B cell (primary cell): ENCODE data around the gene ZMYM5. TPM values are rescaled to one million over a fixed set of nuclear protein-coding genes. Genes with fewer than 3 reads are reported as not detected.
A peak's percentile ranks its signal among the peaks of the same experiment; 100 is the strongest.

Source experiments
- ATAC-seq: fragments of 200-7000 bp; cut with Tn5 transposase; one replicate; pipeline ENCODE4 v1.10.0; 2021; ENCODE audit warnings: low read depth, mild to moderate bottlenecking, moderate number of reproducible peaks, moderate library complexity
- CTCF ChIA-PET: fragments of 350-600 bp; sonication (Branson Sonifier 250); formaldehyde crosslinking; loops from one replicate; lab custom pipeline; 2021; ENCODE audit warnings: antibody characterized with exemption, inconsistent platforms; lab: Charles Lee
- POLR2A ChIA-PET: fragments of 350-600 bp; sonication (Branson Sonifier 250); formaldehyde crosslinking; loops from one replicate; lab custom pipeline; 2021; ENCODE audit warnings: antibody characterized with exemption; lab: Charles Lee
- DNase-seq: peaks from one replicate; pipeline ENCODE4 v3.0.0; 2013
- H2AFZ ChIP-seq: 2 replicates; pipeline ENCODE4 v1.6.1; 2012; ENCODE audit warnings: mild to moderate bottlenecking, low read depth, low read length; ENCODE audit not compliant: insufficient read depth, poor library complexity, severe bottlenecking
- H3K27ac ChIP-seq, 2 donors: 1 replicate in 1 of 2; 2 replicates in 1 of 2; pipeline ENCODE4 v1.5.1; 2012 to 2013; ENCODE audit warnings: low read length in 2 of 2, mild to moderate bottlenecking in 2 of 2, moderate library complexity in 1 of 2
- H3K27me3 ChIP-seq, 4 experiments: fragments of 200-600 bp in 1 of 4; sonication (generic) in 1 of 4; replicated peaks in 1 of 4; 1 replicate in 2 of 4; 2 replicates in 2 of 4; pipeline versions ENCODE4 v1.6.1 to v1.7.0; 2013 to 2016; ENCODE audit warnings: low read length in 3 of 4, mild to moderate bottlenecking in 2 of 4, mixed read lengths in 1 of 4, moderate library complexity in 1 of 4; ENCODE audit not compliant: insufficient read depth in 4 of 4, control insufficient read depth in 3 of 4; ENCODE audit errors: control extremely low read depth in 1 of 4
- H3K36me3 ChIP-seq, 2 experiments: replicated peaks in 1 of 2; 1 replicate in 1 of 2; 2 replicates in 1 of 2; pipeline versions ENCODE4 v1.6.1 to v1.7.1; 2013; ENCODE audit warnings: low read length in 1 of 2; ENCODE audit not compliant: insufficient read depth in 2 of 2, control insufficient read depth in 1 of 2; ENCODE audit errors: control extremely low read depth in 1 of 2, extremely low read depth in 1 of 2
- H3K4me1 ChIP-seq, 2 donors: fragments of 200-600 bp in 1 of 2; sonication (generic) in 1 of 2; 1 replicate in 1 of 2; 2 replicates in 1 of 2; pipeline versions ENCODE4 v1.5.1 to v1.6.1; 2013 to 2017; ENCODE audit warnings: low read length in 2 of 2; ENCODE audit not compliant: control insufficient read depth in 2 of 2, insufficient read depth in 2 of 2
- H3K4me2 ChIP-seq: replicated peaks from 2 replicates; pipeline ENCODE3; 2012; ENCODE audit warnings: mild to moderate bottlenecking, low read depth, low read length; ENCODE audit not compliant: poor library complexity, severe bottlenecking
- H3K4me3 ChIP-seq, 5 experiments: fragments of 200-600 bp in 1 of 5; sonication (generic) in 1 of 5; 1 replicate in 3 of 5; 2 replicates in 2 of 5; pipeline versions ENCODE4 v1.5.1 to v1.7.0; 2011 to 2016; ENCODE audit warnings: low read length in 4 of 5, mild to moderate bottlenecking in 4 of 5, low read depth in 2 of 5, control low read depth in 1 of 5, moderate library complexity in 1 of 5; ENCODE audit not compliant: insufficient read depth in 1 of 5; ENCODE audit errors: control extremely low read depth in 1 of 5, extremely low read depth in 1 of 5
- H3K79me2 ChIP-seq: fragments of 200-600 bp; sonication (generic); one replicate; pipeline ENCODE4 v1.6.0; 2016; ENCODE audit warnings: low read length; ENCODE audit not compliant: control insufficient read depth, insufficient read depth
- H3K9ac ChIP-seq: fragments of 200-600 bp; sonication (generic); 2 replicates; pipeline ENCODE4 v1.6.1; 2017; ENCODE audit warnings: mild to moderate bottlenecking, low read length, moderate library complexity
- H3K9me3 ChIP-seq, 3 donors: one replicate each; pipeline versions ENCODE4 v1.6.1 to v1.7.1; 2013; ENCODE audit warnings: low read length in 2 of 3; ENCODE audit not compliant: control insufficient read depth in 2 of 3, insufficient read depth in 1 of 3; ENCODE audit errors: control extremely low read depth in 1 of 3
- H4K20me1 ChIP-seq: 2 replicates; pipeline ENCODE4 v1.6.0; 2012; ENCODE audit warnings: mild to moderate bottlenecking, low read length; ENCODE audit not compliant: insufficient read depth, control insufficient read depth, poor library complexity, severe bottlenecking
- H3K27ac Mint-ChIP-seq: one replicate; pipeline ENCODE4 v1.8.0; 2021; ENCODE audit warnings: mixed read lengths
- H3K27me3 Mint-ChIP-seq: one replicate; pipeline ENCODE4 v1.8.0; 2021; ENCODE audit warnings: mixed read lengths
- H3K4me1 Mint-ChIP-seq: one replicate; pipeline ENCODE4 v1.8.0; 2021; ENCODE audit warnings: mixed read lengths
- H3K4me3 Mint-ChIP-seq: one replicate; pipeline ENCODE4 v1.8.0; 2021; ENCODE audit warnings: mixed read lengths
- H3K9me3 Mint-ChIP-seq: one replicate; pipeline ENCODE4 v1.8.0; 2022; ENCODE audit warnings: mixed read lengths; ENCODE audit not compliant: insufficient read depth
- EZH2 ChIP-seq: IDR thresholded peaks from 2 replicates; pipeline ENCODE4 v1.6.1; 2012; ENCODE audit warnings: borderline replicate concordance, low read depth, mild to moderate bottlenecking, moderate library complexity, low read length; ENCODE audit not compliant: insufficient read depth, poor library complexity, severe bottlenecking
- WGBS: methylation state at CpG from one replicate; pipeline ENCODE4 v1.1.5; 2013; ENCODE audit warnings: missing lambda C conversion rate; ENCODE audit not compliant: insufficient coverage; 5-methylcytosine and 5-hydroxymethylcytosine counted together
- intact Hi-C: fragments of 100-400 bp; cut with micrococcal nuclease; formaldehyde crosslinking; loops from one replicate; pipeline ENCODE4 v1.10.0; 2022
- polyA plus RNA-seq: library from polyadenylated mRNA; depleted of rRNA; stranded (reverse); fragments of >200 nt; gene quantifications from 2 replicates; pipeline ENCODE4 v1.2.3, GENCODE V29; 2012
- total RNA-seq, 2 donors: library from RNA; stranded (reverse); fragments of 120-200 nt in 1 of 2; gene quantifications; 1 replicate in 1 of 2; 2 replicates in 1 of 2; pipeline versions ENCODE4 v1.2.3 to v1.2.4, GENCODE V29; 2013 to 2022
- TF ChIP-seq, protein P1 (sequence below): fragments of 200-600 bp; IDR thresholded peaks from one replicate; pipeline ENCODE4 v1.8.0; 2022; ENCODE audit warnings: antibody characterized with exemption, mild to moderate bottlenecking

Gene ZMYM5
- total and polyA plus RNA-seq, 2 donors (not counting 1 experiment from before 2014, with no cell fraction given): 14.3 to 23.0 TPM

DNA sequence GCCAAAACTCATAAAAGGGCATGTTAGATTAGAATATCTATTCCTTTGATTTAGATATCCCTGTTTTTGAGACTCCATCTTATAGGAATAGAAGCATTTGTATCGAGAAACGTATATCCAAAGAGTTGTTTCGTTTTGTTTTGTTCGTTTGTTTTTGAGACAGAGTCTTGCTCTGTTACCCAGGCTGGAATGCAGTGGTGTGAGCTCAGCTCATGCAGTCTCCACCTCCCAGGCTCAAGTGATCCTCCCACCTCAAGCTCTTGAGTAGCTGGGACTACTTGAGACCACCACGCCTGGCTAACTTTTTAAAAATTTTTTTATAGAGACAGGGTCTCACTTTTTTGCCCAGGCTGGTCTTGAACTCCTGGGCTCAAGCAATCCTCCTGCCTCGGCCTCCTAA lies 26.6 kb upstream of the ZMYM5 start:
- POLR2A ChIA-PET: no interaction called here
- ATAC-seq: no peak

DNA sequence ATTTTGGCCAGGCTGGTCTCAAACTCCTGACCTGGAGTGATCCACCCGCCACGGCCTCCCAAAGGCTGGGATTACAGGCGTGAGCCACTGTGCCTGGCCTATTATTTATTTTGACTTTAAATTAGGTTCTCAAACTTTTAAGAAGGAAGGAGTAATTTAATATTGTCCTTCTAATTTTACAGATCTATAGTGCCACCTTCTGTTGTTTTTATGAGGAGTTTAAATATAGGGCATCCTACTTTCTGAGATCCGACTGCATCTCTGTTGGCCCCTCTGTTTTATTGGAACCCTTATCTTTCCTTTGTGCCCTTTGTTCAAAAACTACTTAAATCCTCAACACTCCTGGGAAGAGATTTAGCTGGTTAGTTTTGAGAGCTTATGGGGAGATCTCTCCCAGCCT lies 25.4 kb upstream of the ZMYM5 start:
- CTCF ChIA-PET: interaction anchor here (0.8 kb wide), 1 partner anchor 9 kb away, joined by 3 read pairs; no protein-coding TSS in a partner anchor
- H3K4me2 ChIP-seq: no peak overlapping the region
- H2AFZ ChIP-seq: no peak overlapping the region
- no peaks in the 10 kb centered on the region for H3K4me1 Mint-ChIP-seq
- peak; percentile 17 for DNase-seq
- H3K27me3 Mint-ChIP-seq: no peaks in the 10 kb centered on the region
- no peak overlapping the region for H3K27ac ChIP-seq
- H3K4me3 ChIP-seq: no peak overlapping the region
- TF ChIP-seq, protein P1, sequence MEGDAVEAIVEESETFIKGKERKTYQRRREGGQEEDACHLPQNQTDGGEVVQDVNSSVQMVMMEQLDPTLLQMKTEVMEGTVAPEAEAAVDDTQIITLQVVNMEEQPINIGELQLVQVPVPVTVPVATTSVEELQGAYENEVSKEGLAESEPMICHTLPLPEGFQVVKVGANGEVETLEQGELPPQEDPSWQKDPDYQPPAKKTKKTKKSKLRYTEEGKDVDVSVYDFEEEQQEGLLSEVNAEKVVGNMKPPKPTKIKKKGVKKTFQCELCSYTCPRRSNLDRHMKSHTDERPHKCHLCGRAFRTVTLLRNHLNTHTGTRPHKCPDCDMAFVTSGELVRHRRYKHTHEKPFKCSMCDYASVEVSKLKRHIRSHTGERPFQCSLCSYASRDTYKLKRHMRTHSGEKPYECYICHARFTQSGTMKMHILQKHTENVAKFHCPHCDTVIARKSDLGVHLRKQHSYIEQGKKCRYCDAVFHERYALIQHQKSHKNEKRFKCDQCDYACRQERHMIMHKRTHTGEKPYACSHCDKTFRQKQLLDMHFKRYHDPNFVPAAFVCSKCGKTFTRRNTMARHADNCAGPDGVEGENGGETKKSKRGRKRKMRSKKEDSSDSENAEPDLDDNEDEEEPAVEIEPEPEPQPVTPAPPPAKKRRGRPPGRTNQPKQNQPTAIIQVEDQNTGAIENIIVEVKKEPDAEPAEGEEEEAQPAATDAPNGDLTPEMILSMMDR: peak; percentile 43
- TF ChIP-seq EZH2: no peak
- no peaks in the 10 kb centered on the region for H3K36me3 ChIP-seq
- H3K79me2 ChIP-seq: no peaks in the 10 kb centered on the region
- no peak for ATAC-seq
- no peaks in the 10 kb centered on the region for H4K20me1 ChIP-seq
- peaks cover 0 to 8% (median 0%) of the 10 kb centered on the region in 3 donors for H3K9me3 ChIP-seq
- intact Hi-C loops: no loop called here
- WGBS: no CpG with 5 or more reads among the region's 4 CpGs
- no peak overlapping the region for H3K9ac ChIP-seq
- no peaks in the 10 kb centered on the region for H3K4me1 ChIP-seq
- no peaks in the 10 kb centered on the region for H3K27me3 ChIP-seq
- POLR2A ChIA-PET: no interaction called here
- H3K4me3 Mint-ChIP-seq: no peak overlapping the region
- peaks cover 3% of the 10 kb centered on the region for H3K9me3 Mint-ChIP-seq
- H3K27ac Mint-ChIP-seq: no peak overlapping the region

More for the DNA sequence above, 26.6 kb upstream of the ZMYM5 start:
- no peaks in the 10 kb centered on the region for H3K9me3 Mint-ChIP-seq
- Histone ChIP-seq H3K27ac (no peak overlapping the region), H3K4me3 (no peak overlapping the region), H3K79me2 (no peaks in the 10 kb centered on the region), H3K4me1 (no peaks in the 10 kb centered on the region), H3K27me3 (no peaks in the 10 kb centered on the region), H3K4me2 (no peak overlapping the region), H3K9ac (no peak overlapping the region), H4K20me1 (no peaks in the 10 kb centered on the region), H3K36me3 (no peaks in the 10 kb centered on the region), H3K9me3 (no peaks in the 10 kb centered on the region), H2AFZ (no peak overlapping the region)
- intact Hi-C loops: no loop called here
- no peak overlapping the region for H3K27ac Mint-ChIP-seq
- no peak overlapping the region for H3K4me3 Mint-ChIP-seq
- TF ChIP-seq EZH2: no peak
- TF ChIP-seq, protein P1: no peak
- no peak for DNase-seq
- CTCF ChIA-PET: interaction anchor here (1.0 to 1.7 kb wide), 2 partner anchors 11 to 272 kb away, joined by 3 to 5 read pairs; no protein-coding TSS in a partner anchor
- no peaks in the 10 kb centered on the region for H3K4me1 Mint-ChIP-seq
- H3K27me3 Mint-ChIP-seq: no peaks in the 10 kb centered on the region
- WGBS: 100% methylated on average over 3 of the region's 6 CpGs
